NT2/D1 (cell line): ENCODE measurements around the gene RANBP17.

ENCODE experiments used
- SUZ12 ChIP-seq: IDR thresholded peaks from 2 replicates; pipeline ENCODE4 v1.6.1; 2011; ENCODE audit not compliant: insufficient read length, insufficient read depth; ENCODE audit errors: extremely low read depth
- ZNF274 ChIP-seq: IDR thresholded peaks from 2 replicates; pipeline ENCODE4 v1.6.1; 2011; ENCODE audit warnings: mild to moderate bottlenecking, low read depth, low read length

DNA sequence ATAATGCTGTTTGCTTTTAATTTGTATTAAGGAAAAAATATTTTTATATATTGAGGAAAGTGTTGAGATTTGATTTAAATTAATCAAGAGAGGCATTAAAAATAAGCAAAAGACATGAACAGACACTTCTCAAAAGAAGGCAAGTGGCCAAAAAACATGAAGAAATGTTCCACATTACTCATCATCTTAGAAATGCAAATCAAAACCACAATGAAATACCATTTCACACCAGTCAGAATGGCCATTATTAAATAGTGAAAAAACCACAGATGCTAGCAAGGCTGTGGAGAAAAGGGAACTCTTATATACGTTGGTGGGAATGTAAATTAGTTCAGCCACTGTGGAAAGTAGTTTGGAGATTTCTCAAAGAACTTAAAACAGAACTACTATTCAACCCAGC lies 45.9 kb downstream of the RANBP17 start:
- TF ChIP-seq SUZ12 (no peak), ZNF274 (no peak)
